Lower leg skin (tissue), 4 donors: Measurements from ENCODE around the gene BRD3. TPM values are rescaled to one million over a fixed set of nuclear protein-coding genes. Genes with fewer than 3 reads are reported as not detected.

Experiments used
- DNase-seq, 2 donors: peaks; one replicate each; pipeline ENCODE4 v3.0.0-alpha.2; 2019; ENCODE audit warnings: low spot score in 2 of 2
- H3K4me3 ChIP-seq: fragments of 200-600 bp; sonication (generic); 2 replicates; pipeline ENCODE4 v1.5.1; 2017; ENCODE audit warnings: mild to moderate bottlenecking, low read depth; ENCODE audit not compliant: poor library complexity, severe bottlenecking
- CTCF ChIP-seq, 3 donors: fragments of 450-650 bp; IDR thresholded peaks; one replicate each; pipeline ENCODE4 v1.5.1; 2016; ENCODE audit warnings: antibody characterized with exemption in 3 of 3, mild to moderate bottlenecking in 3 of 3, moderate library complexity in 2 of 3
- POLR2A ChIP-seq, 2 donors: fragments of 450-650 bp; IDR thresholded peaks; one replicate each; pipeline ENCODE4 v1.6.1; 2016 to 2017; ENCODE audit warnings: antibody characterized with exemption in 2 of 2, mild to moderate bottlenecking in 1 of 2, moderate library complexity in 1 of 2
- WGBS, 2 donors: methylation state at CpG; one replicate each; pipeline ENCODE4 v1.1.5; 2018; 5-methylcytosine and 5-hydroxymethylcytosine counted together
- intact Hi-C: fragments of 100-400 bp; cut with DNase I; formaldehyde crosslinking; loops from one replicate; pipeline ENCODE4 v1.15.0; 2023; ENCODE audit warnings: low total_unique reads
- total RNA-seq, 4 donors: library from RNA; depleted of rRNA; stranded (reverse); fragments of >200 nt; gene quantifications; one replicate each; pipeline ENCODE4 v1.1.0, GENCODE V29; 2016

The BRD3 gene
- total RNA-seq, 4 donors from 2014 or later, result 18.5 to 59.9 (median 26.7) TPM

- no peak for TF ChIP-seq POLR2A (IDR thresholded peaks at IDR 0.05)
- TF ChIP-seq CTCF (IDR thresholded peaks at IDR 0.05), result no peak
- intact Hi-C loops, result no loop called here
- DNase-seq, result peak in 1 of 2 donors; percentile 54
Measured at GRCh38 chr9:134100040-134100439, 32.2 kb upstream of the BRD3 start.

GRCh38 chr9:134099123-134099761, 31.4 kb upstream of the BRD3 start:
- peak in 1 of 2 donors; percentile 70 for DNase-seq
- no peak overlapping the region for H3K4me3 ChIP-seq
- TF ChIP-seq CTCF (IDR thresholded peaks at IDR 0.05) (no peak), POLR2A (IDR thresholded peaks at IDR 0.05) (no peak)
- 45 to 46% methylated on average over 13 of the region's 13 CpGs for WGBS, 2 donors
- intact Hi-C loops, result no loop called here

More at GRCh38 chr9:134100040-134100439, 32.2 kb upstream of the BRD3 start:
- H3K4me3 ChIP-seq, result no peak overlapping the region
- 86 to 89% methylated on average over 5 of the region's 5 CpGs for WGBS, 2 donors

- 70 to 76% methylated on average over 4 of the region's 4 CpGs for WGBS, 2 donors
- no peak overlapping the region for H3K4me3 ChIP-seq
- intact Hi-C loops, result no loop called here
- peak in 1 of 2 donors; percentile 78 for DNase-seq
- TF ChIP-seq CTCF (IDR thresholded peaks at IDR 0.05) (no peak), POLR2A (IDR thresholded peaks at IDR 0.05) (no peak)
Measured at GRCh38 chr9:134089972-134090371, 22.1 kb upstream of the BRD3 start.

GRCh38 chr9:134088063-134088725, 20.4 kb upstream of the BRD3 start:
- no peak overlapping the region for H3K4me3 ChIP-seq
- intact Hi-C loops, result no loop called here
- DNase-seq, result peak in 1 of 2 donors; percentile 83
- TF ChIP-seq CTCF (IDR thresholded peaks at IDR 0.05), result no peak
- no peak for TF ChIP-seq POLR2A (IDR thresholded peaks at IDR 0.05)
- 62 to 72% methylated on average over 14 of the region's 14 CpGs for WGBS, 2 donors

GRCh38 chr9:134085674-134086073, 17.8 kb upstream of the BRD3 start:
- peak in 1 of 2 donors; percentile 10 for DNase-seq
- intact Hi-C loops, result no loop called here
- 100% methylated on average over 2 of the region's 2 CpGs for WGBS, 2 donors
- no peak for TF ChIP-seq CTCF (IDR thresholded peaks at IDR 0.05)
- no peak for TF ChIP-seq POLR2A (IDR thresholded peaks at IDR 0.05)
- H3K4me3 ChIP-seq, result no peak overlapping the region
